GM20000 (cell line): ENCODE data around the gene PRSS8.

Source experiments
- DNase-seq: peaks from one replicate; pipeline ENCODE4 v3.0.0; 2012; ENCODE audit warnings: low spot score
- CTCF ChIP-seq: IDR thresholded peaks from 2 replicates; pipeline ENCODE4 v1.5.1; 2012; ENCODE audit warnings: mild to moderate bottlenecking, control low read depth; ENCODE audit errors: extremely low read depth, missing control alignments

The PRSS8 gene

GRCh38 chr16:31110106-31111034 is 25.2 kb downstream of the PRSS8 start:
- DNase-seq: no peak
- TF ChIP-seq CTCF: no peak

GRCh38 chr16:31109622-31110021 is 25.9 kb downstream of the PRSS8 start:
- TF ChIP-seq CTCF: no peak
- no peak for DNase-seq

GRCh38 chr16:31108794-31109558 is 26.6 kb downstream of the PRSS8 start:
- TF ChIP-seq CTCF: no peak

DNA sequence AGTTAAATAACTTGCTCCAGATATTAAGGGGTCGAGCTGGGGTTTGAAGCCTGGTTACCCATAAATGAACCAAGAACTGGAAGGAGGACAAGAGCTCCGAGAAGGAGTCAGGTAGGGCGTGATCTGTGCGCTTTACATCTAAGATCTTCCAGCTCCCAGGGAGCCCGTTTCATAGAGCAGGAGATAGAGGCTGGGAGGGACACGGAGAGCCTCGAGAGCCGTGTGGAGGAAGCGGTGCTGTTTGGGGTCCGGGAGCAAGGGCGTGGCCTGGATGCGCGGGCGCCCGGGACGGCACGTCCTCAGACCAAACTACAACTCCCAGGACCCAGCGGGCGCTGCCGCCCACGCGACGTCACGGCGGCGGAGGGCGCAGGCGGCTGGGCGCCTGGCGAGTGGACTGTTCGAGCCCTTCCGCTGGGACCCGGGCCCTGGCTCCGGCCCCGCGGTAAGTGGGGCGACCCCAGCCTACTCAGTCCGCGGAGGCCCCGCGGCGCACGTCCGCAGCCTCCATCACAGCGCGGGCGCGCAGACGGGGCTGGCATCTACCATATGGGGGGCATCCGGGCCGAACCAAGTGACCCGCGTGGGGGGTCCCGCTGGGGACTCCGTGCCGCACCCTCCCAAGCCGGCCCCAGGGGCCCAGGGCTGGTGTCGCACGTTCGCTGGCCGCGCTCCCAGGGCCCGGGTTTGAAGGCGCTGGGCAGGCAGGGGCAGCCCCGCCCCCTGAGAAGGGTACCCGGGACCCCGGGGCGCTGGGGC is 27.3 kb downstream of the PRSS8 start, which contains the start of gene BCKDK:
Gene BCKDK, plus strand, starts transcription at position 352 of the 759 bp plus-strand sequence. CDS start 838 bp downstream, outside the sequence.
- no peak for TF ChIP-seq CTCF
- DNase-seq: peak; percentile 96

More at GRCh38 chr16:31108794-31109558, 26.6 kb downstream of the PRSS8 start:
- DNase-seq: no peak

- TF ChIP-seq CTCF: no peak
- DNase-seq: peak; percentile 85
Observed at GRCh38 chr16:31107465-31107867, 28.1 kb downstream of the PRSS8 start.

GRCh38 chr16:31106509-31107464 is 28.7 kb downstream of the PRSS8 start:
- no peak for TF ChIP-seq CTCF
- no peak for DNase-seq
